ENCODE results near the gene C22orf23. TPM values are rescaled to one million over a fixed set of nuclear protein-coding genes. Genes with fewer than 3 reads are reported as not detected.
A peak's percentile ranks its signal among the peaks of the same experiment; 100 is the strongest.

Gene C22orf23
- total and polyA plus RNA-seq, 8 donors: 0.09 to 0.68 (median 0.27) TPM; not detected in 2

DNA sequence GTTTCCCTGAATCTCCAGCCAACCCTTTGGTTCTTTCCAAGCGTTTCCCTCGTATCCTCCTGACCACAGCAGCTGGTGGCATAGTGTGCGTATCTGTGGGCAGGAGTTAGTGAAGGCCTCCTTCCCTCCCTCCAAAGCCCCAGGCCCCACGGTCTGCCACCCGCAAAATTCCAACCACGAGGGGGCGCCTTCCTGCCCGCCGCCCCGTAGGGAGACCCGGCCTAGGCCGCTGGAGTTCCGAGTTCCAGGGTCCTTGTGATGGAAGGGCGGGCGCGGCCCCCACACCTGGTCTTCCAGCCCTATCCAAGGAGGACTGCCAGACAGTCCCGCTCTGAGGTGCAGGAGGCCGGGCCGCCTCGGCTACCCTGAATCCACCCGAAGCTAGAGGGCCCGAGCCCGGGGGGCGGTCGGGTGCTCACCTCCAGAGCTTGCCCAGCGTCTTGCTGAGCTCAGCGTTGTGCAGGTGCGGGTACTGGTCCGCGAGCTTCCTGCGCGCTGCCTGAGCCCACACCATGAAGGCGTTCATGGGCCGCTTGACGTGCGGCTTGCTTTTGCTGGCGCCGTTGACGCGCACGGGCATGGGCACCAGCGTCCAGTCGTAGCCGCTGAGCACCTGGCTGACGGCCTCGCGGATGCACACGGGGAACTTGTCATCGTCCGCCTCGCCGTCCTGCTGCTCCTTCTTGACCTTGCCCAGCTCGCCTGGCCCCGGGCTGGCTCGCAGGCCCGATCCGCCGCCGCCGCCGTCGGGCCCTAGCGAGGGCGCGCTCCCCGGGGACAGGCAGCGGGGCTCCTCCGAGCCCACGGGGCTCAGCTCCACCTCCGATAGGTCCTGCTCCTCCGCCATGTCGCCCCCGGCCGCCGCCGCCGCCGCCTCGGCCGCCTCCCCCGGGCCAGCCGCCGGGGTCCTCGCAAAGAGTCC, 29.8 kb upstream of the C22orf23 start:
- Histone ChIP-seq H3K4me1 (no peaks in the 10 kb centered on the region), H3K27me3 (no peaks in the 10 kb centered on the region), H3K9me3 (no peaks in the 10 kb centered on the region), H3K27ac (no peak overlapping the region), H3K36me3 (no peaks in the 10 kb centered on the region), H3K4me3 (no peak overlapping the region)
- TF ChIP-seq, protein P1, sequence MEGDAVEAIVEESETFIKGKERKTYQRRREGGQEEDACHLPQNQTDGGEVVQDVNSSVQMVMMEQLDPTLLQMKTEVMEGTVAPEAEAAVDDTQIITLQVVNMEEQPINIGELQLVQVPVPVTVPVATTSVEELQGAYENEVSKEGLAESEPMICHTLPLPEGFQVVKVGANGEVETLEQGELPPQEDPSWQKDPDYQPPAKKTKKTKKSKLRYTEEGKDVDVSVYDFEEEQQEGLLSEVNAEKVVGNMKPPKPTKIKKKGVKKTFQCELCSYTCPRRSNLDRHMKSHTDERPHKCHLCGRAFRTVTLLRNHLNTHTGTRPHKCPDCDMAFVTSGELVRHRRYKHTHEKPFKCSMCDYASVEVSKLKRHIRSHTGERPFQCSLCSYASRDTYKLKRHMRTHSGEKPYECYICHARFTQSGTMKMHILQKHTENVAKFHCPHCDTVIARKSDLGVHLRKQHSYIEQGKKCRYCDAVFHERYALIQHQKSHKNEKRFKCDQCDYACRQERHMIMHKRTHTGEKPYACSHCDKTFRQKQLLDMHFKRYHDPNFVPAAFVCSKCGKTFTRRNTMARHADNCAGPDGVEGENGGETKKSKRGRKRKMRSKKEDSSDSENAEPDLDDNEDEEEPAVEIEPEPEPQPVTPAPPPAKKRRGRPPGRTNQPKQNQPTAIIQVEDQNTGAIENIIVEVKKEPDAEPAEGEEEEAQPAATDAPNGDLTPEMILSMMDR (IDR thresholded peaks at IDR 0.05): no peak
- FAIRE-seq (no peak), ATAC-seq (no peak), DNase-seq (no peak)
- intact Hi-C loops (cut with DNase I): no loop called here
- WGBS, 2 donors: 81 to 85% methylated on average over 84 of the region's 84 CpGs

DNA sequence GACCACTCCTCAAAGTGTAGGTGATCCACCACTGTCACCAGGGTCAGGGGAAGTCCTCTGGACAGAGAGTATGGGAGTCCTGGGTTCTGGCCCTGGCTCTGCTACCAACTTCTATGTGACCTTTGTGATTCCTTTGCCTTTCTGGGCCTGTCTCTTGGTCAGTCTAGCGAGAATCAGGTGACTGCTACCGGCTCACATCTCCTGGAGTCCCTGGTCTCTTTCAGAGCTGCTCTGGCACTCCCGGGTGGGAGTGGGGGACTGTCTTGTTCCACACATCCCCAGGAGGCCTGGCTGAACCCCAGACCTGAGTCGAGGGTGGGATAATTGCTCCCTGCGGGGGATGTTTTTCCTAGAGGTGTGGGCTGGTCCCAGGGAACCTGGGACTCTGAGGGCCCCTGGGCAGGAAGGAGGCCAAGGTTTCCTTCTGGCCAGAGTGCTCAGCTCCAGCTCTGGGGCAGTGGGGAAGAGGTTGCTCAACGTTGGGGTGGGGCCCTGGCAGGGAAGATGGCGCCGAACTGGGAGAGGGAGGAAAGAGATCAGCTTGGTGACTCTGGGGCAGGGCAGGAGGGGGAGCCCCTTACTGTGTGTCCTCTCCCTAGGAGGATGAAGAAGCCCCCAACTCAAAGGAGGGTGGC, 28.9 kb upstream of the C22orf23 start:
- no peaks in the 10 kb centered on the region for H3K36me3 ChIP-seq
- TF ChIP-seq, protein P1 (IDR thresholded peaks at IDR 0.05): no peak
- no peaks in the 10 kb centered on the region for H3K27me3 ChIP-seq
- H3K4me1 ChIP-seq: no peaks in the 10 kb centered on the region
- no peak overlapping the region for H3K4me3 ChIP-seq
- intact Hi-C loops (cut with DNase I): no loop called here
- DNase-seq: no peak
- WGBS, 2 donors: 90 to 92% methylated on average over 8 of the region's 8 CpGs
- no peaks in the 10 kb centered on the region for H3K9me3 ChIP-seq
- FAIRE-seq: no peak
- no peak overlapping the region for H3K27ac ChIP-seq
- ATAC-seq: no peak

DNA sequence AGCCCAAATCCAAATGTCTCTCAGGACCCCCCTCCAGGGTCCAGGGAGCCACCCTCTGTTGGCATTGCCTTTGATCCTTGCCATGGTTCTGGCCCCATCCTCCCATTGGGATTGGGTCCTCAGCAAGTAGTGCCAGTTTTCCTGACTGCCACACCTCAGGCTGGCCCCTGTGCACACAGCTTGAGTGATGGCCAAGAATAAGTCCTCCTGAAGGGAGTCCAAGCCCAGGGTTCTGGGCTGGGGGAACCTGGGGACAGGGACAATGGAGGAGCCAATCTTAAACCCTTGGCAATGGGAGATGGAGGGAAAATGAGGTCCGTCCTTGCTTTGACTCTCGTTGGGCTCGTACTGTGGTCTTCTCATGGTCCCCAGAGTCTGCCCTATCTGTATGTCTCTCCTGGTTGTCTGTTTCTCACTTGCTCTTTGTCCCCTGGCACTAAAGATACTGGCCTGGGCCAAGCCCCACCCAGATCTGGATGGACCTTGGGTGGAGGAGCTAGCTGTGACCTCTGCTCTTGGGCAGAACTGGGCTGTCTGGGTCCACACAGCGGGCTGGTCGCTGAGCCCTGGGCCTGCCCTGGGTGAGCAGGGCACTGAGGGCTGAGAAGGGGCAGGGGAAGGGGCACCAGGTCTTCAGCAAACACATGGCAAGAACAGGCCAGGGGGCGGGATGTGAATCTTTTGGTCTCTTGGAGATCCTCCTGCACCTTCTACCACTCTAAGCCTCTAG, 28.0 kb upstream of the C22orf23 start:
- TF ChIP-seq, protein P1 (IDR thresholded peaks at IDR 0.05): no peak
- Histone ChIP-seq H3K27me3 (no peaks in the 10 kb centered on the region), H3K4me1 (no peaks in the 10 kb centered on the region), H3K27ac (no peak overlapping the region), H3K4me3 (no peak overlapping the region), H3K9me3 (no peaks in the 10 kb centered on the region), H3K36me3 (no peaks in the 10 kb centered on the region)
- ATAC-seq: peak in 1 of 4 donors; percentile 32
- intact Hi-C loops (cut with DNase I): no loop called here
- no peak for DNase-seq
- FAIRE-seq: no peak
- WGBS, 2 donors: 72 to 74% methylated on average over 6 of the region's 6 CpGs

- no peaks in the 10 kb centered on the region for H3K36me3 ChIP-seq
- TF ChIP-seq, protein P1 (IDR thresholded peaks at IDR 0.05): no peak
- H3K27ac ChIP-seq: no peak overlapping the region
- no peaks in the 10 kb centered on the region for H3K9me3 ChIP-seq
- ATAC-seq (no peak), DNase-seq (no peak), FAIRE-seq (no peak)
- intact Hi-C loops (cut with DNase I): no loop called here
- H3K27me3 ChIP-seq: no peaks in the 10 kb centered on the region
- no peaks in the 10 kb centered on the region for H3K4me1 ChIP-seq
- WGBS, 2 donors: 84 to 93% methylated on average over 7 to 8 of the region's 8 CpGs
- H3K4me3 ChIP-seq: no peak overlapping the region
These were observed 26.4 kb upstream of the C22orf23 start for GRCh38 chr22:37979782-37980181.
